T-helper 2 cell (primary cell): ENCODE data around the gene GOLGA6L10.
"Not testable (repeated sequence)": the region's sequence is repeated elsewhere in the genome, so short reads cannot be mapped to it uniquely, and the experiment has no call there.

Experiments
- DNase-seq, 5 experiments: peaks; one replicate each; pipeline versions ENCODE4 v3.0.0 to v3.0.0-alpha.2; 2012 to 2022
- total RNA-seq, 2 donors: gene quantifications; one replicate each; lab custom pipeline; 2026; lab: John Stamatoyannopoulos, UW

Gene GOLGA6L10
- 0.81 to 2.8 reads per million in 2 donors for total RNA-seq

- DNase-seq: not testable (repeated sequence)
Measured at GRCh38 chr15:82349375-82349774, at the start of gene GOLGA6L10. Gene GOLGA6L10 (minus strand): TSS chr15:82349475. CDS start chr15:82349375, 100 bp downstream.

GRCh38 chr15:82398785-82399184, 49.5 kb upstream of the GOLGA6L10 start:
- DNase-seq: no peak

- no peak for DNase-seq
Measured at GRCh38 chr15:82397817-82398216, 48.5 kb upstream of the GOLGA6L10 start.

GRCh38 chr15:82395788-82396187, 46.5 kb upstream of the GOLGA6L10 start:
- not testable (repeated sequence) for DNase-seq

GRCh38 chr15:82393671-82394070, 44.4 kb upstream of the GOLGA6L10 start:
- DNase-seq: no peak

GRCh38 chr15:82392077-82392476, 42.8 kb upstream of the GOLGA6L10 start:
- DNase-seq: not testable (repeated sequence)

- DNase-seq: not testable (repeated sequence)
Measured at GRCh38 chr15:82390152-82390551, 40.9 kb upstream of the GOLGA6L10 start.

GRCh38 chr15:82387209-82387608, 37.9 kb upstream of the GOLGA6L10 start:
- DNase-seq: not testable (repeated sequence)

- DNase-seq: not testable (repeated sequence)
Measured at GRCh38 chr15:82381330-82381955, 32.2 kb upstream of the GOLGA6L10 start.

GRCh38 chr15:82379552-82379951, 30.3 kb upstream of the GOLGA6L10 start:
- DNase-seq: not testable (repeated sequence)

GRCh38 chr15:82373661-82374060, 24.4 kb upstream of the GOLGA6L10 start:
- DNase-seq: not testable (repeated sequence)

- no peak for DNase-seq
Measured at GRCh38 chr15:82371656-82372055, 22.4 kb upstream of the GOLGA6L10 start.

GRCh38 chr15:82367790-82368189, 18.5 kb upstream of the GOLGA6L10 start:
- peak in 1 of 5 experiments; percentile 20 for DNase-seq

- peak in 2 of 5 experiments; percentile 3 to 9 for DNase-seq
Measured at GRCh38 chr15:82365692-82366323, 16.5 kb upstream of the GOLGA6L10 start.

- DNase-seq: not testable (repeated sequence)
Measured at GRCh38 chr15:82364548-82364947, 15.3 kb upstream of the GOLGA6L10 start.

- DNase-seq: not testable (repeated sequence)
Measured at GRCh38 chr15:82362790-82363189, 13.5 kb upstream of the GOLGA6L10 start.

- DNase-seq: not testable (repeated sequence)
Measured at GRCh38 chr15:82360618-82361017, 11.3 kb upstream of the GOLGA6L10 start.

GRCh38 chr15:82355055-82355454, 5.8 kb upstream of the GOLGA6L10 start:
- peak in 1 of 5 experiments; percentile 31 for DNase-seq

- peak in 1 of 5 experiments; percentile 44 for DNase-seq
Measured at GRCh38 chr15:82354546-82354945, 5.3 kb upstream of the GOLGA6L10 start.

- not testable (repeated sequence) for DNase-seq
Measured at GRCh38 chr15:82347645-82348044, 1.6 kb downstream of the GOLGA6L10 start.

- not testable (repeated sequence) for DNase-seq
Measured at GRCh38 chr15:82345176-82345575, 4.1 kb downstream of the GOLGA6L10 start.

GRCh38 chr15:82344421-82344820, 4.9 kb downstream of the GOLGA6L10 start:
- DNase-seq: not testable (repeated sequence)

- DNase-seq: not testable (repeated sequence)
Measured at GRCh38 chr15:82343851-82344250, 5.4 kb downstream of the GOLGA6L10 start.
